ENCODE data around the gene ZNF680.
"Not testable (repeated sequence)": the region's sequence is repeated elsewhere in the genome, so short reads cannot be mapped to it uniquely, and the experiment has no call there.

GRCh38 chr7:64569372-64570283 lies 6.8 kb upstream of the ZNF680 start:
- not testable (repeated sequence) for TF ChIP-seq CTCF, EZH2, EZH2phosphoT487 (IDR thresholded peaks at IDR 0.05)

All from neural progenitor cell (in vitro differentiated cells).